ENCODE measurements around the gene GNAT1.

DNA sequence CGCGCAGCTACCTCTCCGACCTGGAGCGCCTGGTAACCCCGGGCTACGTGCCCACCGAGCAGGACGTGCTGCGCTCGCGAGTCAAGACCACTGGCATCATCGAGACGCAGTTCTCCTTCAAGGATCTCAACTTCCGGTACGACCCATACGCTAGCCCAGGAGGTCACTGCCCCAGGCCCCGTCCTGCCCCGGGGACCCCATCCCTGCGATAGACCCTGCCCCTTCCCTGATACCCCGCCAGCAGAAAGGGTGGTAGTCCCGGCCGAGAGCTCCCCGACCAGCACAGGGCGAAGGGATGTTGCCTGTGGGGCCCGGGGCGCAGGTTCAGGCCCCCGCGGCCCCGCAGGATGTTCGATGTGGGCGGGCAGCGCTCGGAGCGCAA is 2.3 kb downstream of the GNAT1 start:
- no peak for TF ChIP-seq CTCF (IDR thresholded peaks at IDR 0.05; ENCODE audit: insufficient read depth, low read length, poor library complexity, severe bottlenecking)
- TF ChIP-seq EZH2phosphoT487 (conservative IDR thresholded peaks at IDR 0.05; ENCODE audit: low read length) = no peak

Measured in SU-DHL-6 (cell line).